Heart right ventricle (tissue), 16 donors: ENCODE measurements around the gene ST3GAL2. TPM values are rescaled to one million over a fixed set of nuclear protein-coding genes. Genes with fewer than 3 reads are reported as not detected.

Experiments used
- ATAC-seq, 8 donors: fragments of 200-7000 bp; cut with Tn5 transposase; one replicate each; pipeline ENCODE4 v1.9.1; 2020; ENCODE audit warnings: mild to moderate bottlenecking in 8 of 8, moderate library complexity in 8 of 8, moderate number of reproducible peaks in 1 of 8
- DNase-seq, 2 donors: peaks; one replicate each; pipeline ENCODE4 v3.0.0-alpha.2; 2020
- H3K27ac ChIP-seq, 10 donors: fragments of 200-600 bp; sonication (generic) in 2 of 10; one replicate each; pipeline versions ENCODE4 v1.5.0 to v1.8.0; 2020 to 2022; ENCODE audit warnings: mild to moderate bottlenecking in 3 of 10
- H3K27me3 ChIP-seq, 7 donors: fragments of 200-600 bp; one replicate each; pipeline ENCODE4 v1.8.0; 2021 to 2022; ENCODE audit warnings: mild to moderate bottlenecking in 2 of 7
- H3K36me3 ChIP-seq, 9 donors: fragments of 200-600 bp; sonication (generic) in 1 of 9; one replicate each; pipeline versions ENCODE4 v1.5.0 to v1.8.0; 2020 to 2022; ENCODE audit warnings: mild to moderate bottlenecking in 2 of 9
- H3K4me1 ChIP-seq, 9 donors: fragments of 200-600 bp; sonication (generic) in 1 of 9; one replicate each; pipeline versions ENCODE4 v1.5.0 to v1.8.0; 2020 to 2022; ENCODE audit warnings: mild to moderate bottlenecking in 4 of 9
- H3K4me3 ChIP-seq, 10 donors: fragments of 200-600 bp; sonication (generic) in 2 of 10; one replicate each; pipeline versions ENCODE4 v1.5.0 to v1.8.0; 2020 to 2022; ENCODE audit warnings: mild to moderate bottlenecking in 7 of 10, moderate library complexity in 2 of 10
- H3K9me3 ChIP-seq, 11 donors: fragments of 200-600 bp in 10 of 11; sonication (generic) in 2 of 11; one replicate each; pipeline versions ENCODE4 v1.5.0 to v1.8.0; 2013 to 2022; ENCODE audit warnings: mild to moderate bottlenecking in 2 of 11, control low read depth in 1 of 11, moderate library complexity in 1 of 11
- CTCF ChIP-seq, 9 donors: fragments of 200-600 bp; sonication (generic) in 2 of 9; IDR thresholded peaks; one replicate each; pipeline versions ENCODE4 v1.5.0 to v1.8.0; 2021 to 2022; ENCODE audit warnings: antibody characterized with exemption in 9 of 9, mild to moderate bottlenecking in 5 of 9, moderate library complexity in 1 of 9
- WGBS, 2 donors: extraction: QIAGEN DNeasy Blood & Tissue Kit; methylation state at CpG; one replicate each; pipeline ENCODE4 v1.1.7; 2013; ENCODE audit warnings: inconsistent platforms in 1 of 2; 5-methylcytosine and 5-hydroxymethylcytosine counted together
- intact Hi-C, 10 donors: fragments of 100-400 bp; cut with DNase I; formaldehyde crosslinking; loops; one replicate each; pipeline versions ENCODE4 v1.11.1 to v1.14.2; 2022
- polyA plus RNA-seq, 2 donors: library from polyadenylated mRNA; stranded (reverse); fragments of 200-250 nt; gene quantifications; one replicate each; pipeline ENCODE4 v1.2.3, GENCODE V29; 2013
- total RNA-seq, 10 donors: library from RNA; stranded (reverse); fragmentation: NEBNext Ultra II Directional in 3 of 10; extraction: Animal tissue kit (Norgen Biotek cat#: 25700) in 3 of 10; gene quantifications; one replicate each; pipeline versions ENCODE4 v1.2.1 to v1.2.4, GENCODE V29; 2021 to 2023
- donor health status: Arrhythmogenic right ventricular cardiomyopathy.
- donor health status: ischemic (EF 13 %, LVEDD 7.1; RV severe dilation, severe dysfunction).
- donor health status: healthy with polysubstance abuse.
- donor health status: DM: no; HTN: yes; CAD: no.
- donor health status: DM: no; HTN: no; CAD: no.
- donor health status: ischemic (EF 25% LVEDD 6.9; RV normal size, moderate dysfunction).
- donor health status: ischemic (EF 25% LVEDD 5.7; RV mildly dilated, moderate dysfunction).
- donor health status: healthy.
- donor health status: DM: yes; HTN: yes; CAD: no.
- donor health status: Ischemic cardiomyopathy.
- donor health status: ischemic (EF 35%, LVEDD 5.7; RV mildly dilated, moderate dysfunction).
- donor health status: nonischemic (EF 11% LVEDD 7.7; RV severe dilation, severe dysfunction).
- donor health status: DM: yes; HTN: yes; CAD: no.
- donor health status: PGD.
- donor health status: ischemic (EF 29% LVEDD 5.4; RV normal size, mild dysfunction).
- donor health status: nonischemic (EF 23%, LVEDD 6.1; RV moderate dilation, normal function).

Gene ST3GAL2
- total and polyA plus RNA-seq, 12 donors, result 8.0 to 37.1 (median 19.0) TPM

GRCh38 chr16:70383421-70383960 is 55.4 kb downstream of the ST3GAL2 start:
- ATAC-seq (no peak), DNase-seq (no peak)
- no peaks in the 10 kb centered on the region for H3K27me3 ChIP-seq
- H3K27ac ChIP-seq, result no peak overlapping the region
- intact Hi-C loops, result loop anchor here in 6 of 10 donors (5.0 to 10.0 kb wide), 6 partner anchors 44 to 141 kb away; partner anchors contain the start of genes ST3GAL2 (in 3 of the 6), COG4 (in 2 of the 6), FCSK (in 2 of the 6) and SF3B3 (in 2 of the 6)
- peaks cover 0 to 37% (median 18%) of the 10 kb centered on the region in 9 donors for H3K4me1 ChIP-seq
- TF ChIP-seq CTCF (IDR thresholded peaks at IDR 0.05), result no peak
- H3K9me3 ChIP-seq, result no peaks in the 10 kb centered on the region
- H3K36me3 ChIP-seq, result peaks cover 0 to 67% (median 0%) of the 10 kb centered on the region in 9 donors
- WGBS, 2 donors, result 77 to 92% methylated on average over 6 of the region's 6 CpGs
- no peak overlapping the region for H3K4me3 ChIP-seq

- ATAC-seq (peak in 5 of 8 donors; percentile 2 to 41 (median 7)), DNase-seq (no peak)
- H3K27ac ChIP-seq, result peak overlapping the region; percentile 16 to 91 (median 86)
- H3K4me1 ChIP-seq, result peaks cover 0 to 33% (median 18%) of the 10 kb centered on the region in 9 donors
- 19 to 29% methylated on average over 46 to 47 of the region's 47 CpGs for WGBS, 2 donors
- H3K4me3 ChIP-seq, result peak overlapping the region; percentile 22 to 85 (median 62)
- no peaks in the 10 kb centered on the region for H3K9me3 ChIP-seq
- intact Hi-C loops, result loop anchor here in 8 of 10 donors (1.0 to 10.0 kb wide), 9 partner anchors 46 to 143 kb away; partner anchors contain the start of genes ST3GAL2 (in 4 of the 8), FCSK (in 3 of the 8), COG4 (in 2 of the 8) and SF3B3 (in 2 of the 8)
- TF ChIP-seq CTCF (IDR thresholded peaks at IDR 0.05), result no peak
- peaks cover 0 to 58% (median 0%) of the 10 kb centered on the region in 9 donors for H3K36me3 ChIP-seq
- H3K27me3 ChIP-seq, result no peaks in the 10 kb centered on the region
These were observed 57.1 kb downstream of the ST3GAL2 start for GRCh38 chr16:70381604-70382342.

GRCh38 chr16:70380919-70381603 is 57.8 kb downstream of the ST3GAL2 start:
- no peaks in the 10 kb centered on the region for H3K9me3 ChIP-seq
- H3K4me1 ChIP-seq, result peaks cover 0 to 26% (median 18%) of the 10 kb centered on the region in 9 donors
- ATAC-seq (peak; percentile 94 to 98 (median 96)), DNase-seq (peak; percentile 96 to 97)
- peak overlapping the region; percentile 56 to 85 (median 66) for H3K4me3 ChIP-seq
- TF ChIP-seq CTCF (IDR thresholded peaks at IDR 0.05), result peak in 6 of 9 donors; percentile 31 to 60 (median 46)
- peak overlapping the region; percentile 16 to 91 (median 86) for H3K27ac ChIP-seq
- intact Hi-C loops, result loop anchor here in 8 of 10 donors (1.0 to 10.0 kb wide), 9 partner anchors 46 to 144 kb away; partner anchors contain the start of genes ST3GAL2 (in 4 of the 8), FCSK (in 3 of the 8), COG4 (in 2 of the 8) and SF3B3 (in 2 of the 8)
- 2 to 5% methylated on average over 52 of the region's 52 CpGs for WGBS, 2 donors
- no peaks in the 10 kb centered on the region for H3K27me3 ChIP-seq
- H3K36me3 ChIP-seq, result peaks cover 0 to 58% (median 5%) of the 10 kb centered on the region in 9 donors
